ENCODE data around the gene SLC30A5.

- TF ChIP-seq SPI1 (IDR thresholded peaks at IDR 0.05; ENCODE audit: borderline replicate concordance, low read depth) (no peak), POLR2AphosphoS5 (IDR thresholded peaks at IDR 0.05; ENCODE audit: low read depth) (no peak), CTCF (IDR thresholded peaks at IDR 0.05; ENCODE audit: insufficient read depth, low read length) (no peak)
Measured at GRCh38 chr5:69170969-69171368, 77.2 kb downstream of the SLC30A5 start.
